HFFc6 (cell line): ENCODE measurements around the gene ADTRP. TPM values are rescaled to one million over a fixed set of nuclear protein-coding genes. Genes with fewer than 3 reads are reported as not detected.

Experiments used
- DNase-seq: peaks from one replicate; pipeline ENCODE4 v3.0.0-alpha.2; 2018
- H3K27ac Mint-ChIP-seq: 2 replicates; pipeline ENCODE4 v1.8.0; 2020; ENCODE audit warnings: mild to moderate bottlenecking, mixed read lengths
- H3K27me3 Mint-ChIP-seq: 2 replicates; pipeline ENCODE4 v1.8.0; 2021; ENCODE audit warnings: mild to moderate bottlenecking, moderate library complexity, mixed read lengths; ENCODE audit not compliant: insufficient read depth
- H3K36me3 Mint-ChIP-seq: 2 replicates; pipeline ENCODE4 v1.8.0; 2021; ENCODE audit warnings: low read depth, mixed read lengths
- H3K4me1 Mint-ChIP-seq: 2 replicates; pipeline ENCODE4 v1.8.0; 2020; ENCODE audit warnings: low read depth, mixed read lengths
- H3K4me3 Mint-ChIP-seq: 2 replicates; pipeline ENCODE4 v1.8.0; 2020; ENCODE audit warnings: mild to moderate bottlenecking, moderate library complexity, mixed read lengths
- H3K9me3 Mint-ChIP-seq: 2 replicates; pipeline ENCODE4 v1.8.0; 2020; ENCODE audit warnings: mild to moderate bottlenecking, mixed read lengths
- total RNA-seq, 6 experiments: library from RNA; stranded (reverse); fragmentation: NEBNext Ultra II Directional; extraction: Animal tissue kit (Norgen Biotek cat#: 25700); gene quantifications; 2 replicates in 1 of 6; 3 replicates in 5 of 6; pipeline ENCODE4 v1.2.3, GENCODE V29; 2021
- TF ChIP-seq, protein P1 (sequence below): fragments of 200-600 bp; sonication (generic); IDR thresholded peaks from 2 replicates; pipeline ENCODE4 v1.5.0; 2021; ENCODE audit warnings: antibody characterized with exemption, mild to moderate bottlenecking

ADTRP gene
- total RNA-seq, 6 experiments from 2014 or later, result 0.24 to 0.99 (median 0.84) TPM

DNA sequence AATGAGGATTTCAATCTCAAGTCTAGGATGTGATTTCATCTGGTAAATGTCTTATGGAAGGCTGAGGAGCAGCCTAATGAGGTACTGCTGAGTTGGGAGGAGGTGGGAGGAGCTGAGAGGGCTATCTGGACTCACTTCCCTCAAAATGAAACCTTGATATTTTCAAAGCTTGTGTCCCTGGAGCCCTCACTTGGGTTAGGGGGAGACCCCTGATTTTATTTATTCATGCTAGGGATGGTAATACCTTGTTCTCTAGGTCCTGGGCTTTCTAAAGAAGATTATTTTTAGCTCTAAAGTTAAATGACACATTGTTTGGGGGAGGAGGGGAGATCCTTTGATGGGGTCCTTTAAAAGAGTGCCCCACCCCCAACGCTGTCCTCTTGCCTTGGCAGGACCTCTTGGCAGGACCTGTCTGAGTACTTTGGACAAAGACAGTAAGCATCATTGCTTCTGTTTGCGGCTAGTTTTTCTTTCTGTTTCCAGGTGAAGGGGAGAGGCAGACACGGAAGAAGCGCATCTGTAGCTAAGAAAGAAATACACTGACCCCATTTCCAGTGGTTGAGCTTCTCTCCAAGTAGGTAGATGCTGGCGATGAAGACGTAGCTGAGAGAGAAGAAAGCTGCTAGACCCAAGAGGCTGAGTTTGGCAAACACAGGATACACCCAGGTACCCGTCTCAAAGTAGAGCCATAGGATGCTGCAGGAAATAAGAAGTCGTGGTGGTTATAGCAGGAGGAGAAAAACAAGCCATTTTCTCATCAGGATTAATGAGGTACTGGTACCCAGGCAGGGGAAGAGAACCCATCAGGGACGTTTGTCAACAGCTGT is 55.6 kb downstream of the ADTRP start:
- Mint-ChIP-seq H3K9me3 (no peaks in the 10 kb centered on the region), H3K4me1 (0 out of 2 replicates have a peak, but pooled peaks cover 8% of the 10 kb centered on the region), H3K36me3 (no peaks in the 10 kb centered on the region), H3K4me3 (no peak overlapping the region), H3K27ac (no peak overlapping the region), H3K27me3 (no peaks in the 10 kb centered on the region; the same call in 1 of the 2 replicates)
- DNase-seq, result no peak
- TF ChIP-seq, protein P1, sequence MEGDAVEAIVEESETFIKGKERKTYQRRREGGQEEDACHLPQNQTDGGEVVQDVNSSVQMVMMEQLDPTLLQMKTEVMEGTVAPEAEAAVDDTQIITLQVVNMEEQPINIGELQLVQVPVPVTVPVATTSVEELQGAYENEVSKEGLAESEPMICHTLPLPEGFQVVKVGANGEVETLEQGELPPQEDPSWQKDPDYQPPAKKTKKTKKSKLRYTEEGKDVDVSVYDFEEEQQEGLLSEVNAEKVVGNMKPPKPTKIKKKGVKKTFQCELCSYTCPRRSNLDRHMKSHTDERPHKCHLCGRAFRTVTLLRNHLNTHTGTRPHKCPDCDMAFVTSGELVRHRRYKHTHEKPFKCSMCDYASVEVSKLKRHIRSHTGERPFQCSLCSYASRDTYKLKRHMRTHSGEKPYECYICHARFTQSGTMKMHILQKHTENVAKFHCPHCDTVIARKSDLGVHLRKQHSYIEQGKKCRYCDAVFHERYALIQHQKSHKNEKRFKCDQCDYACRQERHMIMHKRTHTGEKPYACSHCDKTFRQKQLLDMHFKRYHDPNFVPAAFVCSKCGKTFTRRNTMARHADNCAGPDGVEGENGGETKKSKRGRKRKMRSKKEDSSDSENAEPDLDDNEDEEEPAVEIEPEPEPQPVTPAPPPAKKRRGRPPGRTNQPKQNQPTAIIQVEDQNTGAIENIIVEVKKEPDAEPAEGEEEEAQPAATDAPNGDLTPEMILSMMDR, result no peak

DNA sequence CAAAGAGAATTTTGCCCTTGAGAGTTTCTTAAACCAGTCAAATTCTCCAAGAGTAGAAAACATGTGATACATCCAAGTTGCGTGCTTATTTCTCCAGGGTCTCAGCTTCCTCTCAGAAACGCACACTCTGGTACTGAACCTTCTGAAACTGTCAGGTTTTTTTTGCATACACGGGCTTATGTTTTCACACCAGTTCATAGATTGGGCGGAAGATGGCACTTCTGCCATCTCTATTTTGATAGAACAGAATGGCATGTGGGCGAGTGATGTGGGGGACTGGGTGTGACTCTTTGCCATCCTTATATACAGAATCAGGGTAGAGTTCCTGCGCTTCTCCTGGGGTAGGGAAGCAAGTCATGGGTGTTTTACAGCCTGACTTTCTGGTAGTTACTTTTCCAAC is 56.4 kb downstream of the ADTRP start:
- H3K27ac Mint-ChIP-seq, result no peak overlapping the region

DNA sequence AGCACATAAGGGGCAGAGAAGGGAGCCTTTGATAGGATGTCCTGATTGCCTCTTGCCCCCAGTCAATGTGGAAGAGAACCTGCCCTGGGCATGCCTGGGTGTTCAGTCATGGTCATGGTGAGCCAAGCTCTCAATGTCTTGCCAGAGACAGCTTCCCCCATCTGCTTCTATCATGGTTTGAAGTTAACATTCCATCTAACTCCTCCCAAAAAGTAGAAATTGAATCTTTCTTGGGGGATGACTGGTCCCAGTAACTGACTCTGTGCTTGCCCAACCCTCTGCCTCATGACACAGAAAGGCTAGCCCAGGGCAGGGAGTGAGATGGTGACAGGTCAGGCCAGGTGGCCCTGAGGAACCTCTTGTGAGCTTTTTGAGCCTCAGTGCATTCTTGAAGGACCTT is 60.1 kb downstream of the ADTRP start:
- Mint-ChIP-seq H3K27me3 (no peaks in the 10 kb centered on the region; the same call in 1 of the 2 replicates), H3K4me1 (0 out of 2 replicates have a peak, but pooled peaks cover 12% of the 10 kb centered on the region), H3K27ac (no peak overlapping the region), H3K9me3 (no peaks in the 10 kb centered on the region), H3K36me3 (no peaks in the 10 kb centered on the region), H3K4me3 (no peak overlapping the region)
- TF ChIP-seq, protein P1, result no peak
- DNase-seq, result peak; percentile 5

More for the DNA sequence above, 56.4 kb downstream of the ADTRP start:
- H3K27me3 Mint-ChIP-seq, result no peaks in the 10 kb centered on the region; the same call in 1 of the 2 replicates
- 0 out of 2 replicates have a peak, but pooled peaks cover 12% of the 10 kb centered on the region for H3K4me1 Mint-ChIP-seq
- no peak overlapping the region for H3K4me3 Mint-ChIP-seq
- DNase-seq, result no peak
- no peaks in the 10 kb centered on the region for H3K36me3 Mint-ChIP-seq
- H3K9me3 Mint-ChIP-seq, result no peaks in the 10 kb centered on the region
- TF ChIP-seq, protein P1, result no peak

DNA sequence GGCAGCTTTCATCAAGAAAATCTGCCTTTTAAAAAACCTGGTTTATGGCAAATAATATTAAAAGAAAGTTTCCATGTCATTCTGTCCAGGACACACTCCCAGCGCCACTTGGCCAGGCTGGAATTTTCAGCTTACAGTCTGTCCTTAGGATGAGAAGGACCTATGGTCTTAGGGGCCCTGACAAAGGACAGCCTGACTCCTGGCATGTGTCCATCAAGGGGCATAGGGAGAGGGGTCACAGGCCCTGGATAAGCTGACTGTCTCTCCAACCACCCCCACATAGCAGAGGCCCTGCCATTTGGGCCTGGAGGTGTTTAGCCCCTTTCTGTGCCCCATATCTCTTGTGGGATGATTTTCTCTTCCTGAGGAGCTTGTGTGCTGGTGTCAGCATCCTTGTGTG is 60.6 kb downstream of the ADTRP start:
- Mint-ChIP-seq H3K9me3 (no peaks in the 10 kb centered on the region), H3K36me3 (no peaks in the 10 kb centered on the region), H3K4me1 (0 out of 2 replicates have a peak, but pooled peaks cover 14% of the 10 kb centered on the region), H3K27ac (no peak overlapping the region), H3K4me3 (no peak overlapping the region), H3K27me3 (no peaks in the 10 kb centered on the region; the same call in 1 of the 2 replicates)
- TF ChIP-seq, protein P1, result no peak
- DNase-seq, result no peak

DNA sequence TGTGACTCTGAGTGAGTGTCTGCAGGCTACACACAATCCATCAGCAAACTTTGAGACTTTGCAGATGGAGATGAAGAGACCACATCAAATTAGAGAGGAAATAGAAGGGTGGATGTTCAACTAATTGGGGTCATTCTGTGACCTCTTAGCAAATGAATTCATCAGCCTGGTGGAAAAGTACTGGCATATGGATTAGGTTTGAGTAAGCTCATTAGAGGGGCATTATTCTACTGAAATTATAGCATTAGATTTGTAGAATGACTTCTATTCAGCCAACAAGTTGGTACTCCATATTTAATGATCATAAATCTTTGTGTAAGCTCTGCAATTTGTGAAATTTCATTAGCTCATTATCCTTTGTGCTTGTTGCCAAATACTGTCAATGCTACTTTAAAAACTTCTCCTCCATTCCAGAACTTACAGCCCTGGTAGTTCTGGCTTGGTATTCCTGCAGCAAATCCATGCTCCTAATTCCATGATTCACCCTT is 63.8 kb downstream of the ADTRP start:
- Mint-ChIP-seq H3K4me1 (peaks cover 30% of the 10 kb centered on the region; the same call in 1 of the 2 replicates), H3K36me3 (no peaks in the 10 kb centered on the region), H3K4me3 (no peak overlapping the region), H3K9me3 (no peaks in the 10 kb centered on the region), H3K27me3 (no peaks in the 10 kb centered on the region), H3K27ac (no peak overlapping the region)
- TF ChIP-seq, protein P1, result no peak
- DNase-seq, result no peak
